ENCODE results near the gene ZNF19. TPM values are rescaled to one million over a fixed set of nuclear protein-coding genes. Genes with fewer than 3 reads are reported as not detected.

Gene ZNF19
- total RNA-seq, 1 experiment from 2014 or later, result 4.6 TPM

- H3K27ac Mint-ChIP-seq (ENCODE audit: low read depth, unreplicated experiment), result no peak overlapping the region
- no peak for TF ChIP-seq CTCF (IDR thresholded peaks at IDR 0.05; ENCODE audit: unreplicated experiment)
- BruUV-seq (replicated peaks), result no TSS peak
- H3K4me3 Mint-ChIP-seq (ENCODE audit: unreplicated experiment), result no peak overlapping the region
- H3K27me3 Mint-ChIP-seq (ENCODE audit: insufficient read depth, unreplicated experiment), result no peaks in the 10 kb centered on the region
- intact Hi-C loops (cut with micrococcal nuclease), result no loop called here
- ChIA-PET POLR2A (no interaction called here), CTCF (no interaction called here)
- DNase-seq (ENCODE audit: unreplicated experiment), result no peak
- no peaks in the 10 kb centered on the region for H3K4me1 Mint-ChIP-seq (ENCODE audit: insufficient read depth, unreplicated experiment)
- no peaks in the 10 kb centered on the region for H3K36me3 Mint-ChIP-seq (ENCODE audit: insufficient read depth, unreplicated experiment)
- peaks cover 7% of the 10 kb centered on the region for H3K9me3 Mint-ChIP-seq (ENCODE audit: unreplicated experiment)
Measured at GRCh38 chr16:71432906-71433305, 56.2 kb downstream of the ZNF19 start.

GRCh38 chr16:71431991-71432390 lies 57.1 kb downstream of the ZNF19 start:
- Mint-ChIP-seq H3K4me1 (ENCODE audit: insufficient read depth, unreplicated experiment) (no peaks in the 10 kb centered on the region), H3K27me3 (ENCODE audit: insufficient read depth, unreplicated experiment) (no peaks in the 10 kb centered on the region), H3K27ac (ENCODE audit: low read depth, unreplicated experiment) (no peak overlapping the region), H3K9me3 (ENCODE audit: unreplicated experiment) (peaks cover 2% of the 10 kb centered on the region), H3K4me3 (ENCODE audit: unreplicated experiment) (no peak overlapping the region), H3K36me3 (ENCODE audit: insufficient read depth, unreplicated experiment) (no peaks in the 10 kb centered on the region)
- intact Hi-C loops (cut with micrococcal nuclease), result no loop called here
- no peak for DNase-seq (ENCODE audit: unreplicated experiment)
- POLR2A ChIA-PET, result no interaction called here
- TF ChIP-seq CTCF (IDR thresholded peaks at IDR 0.05; ENCODE audit: unreplicated experiment), result no peak
- no TSS peak for BruUV-seq (replicated peaks)
- CTCF ChIA-PET, result interaction anchor here (0.7 to 0.8 kb wide), 2 partner anchors 70 to 111 kb away, joined by 3 read pairs; no protein-coding TSS in a partner anchor

GRCh38 chr16:71431176-71431575 lies 57.9 kb downstream of the ZNF19 start:
- POLR2A ChIA-PET, result no interaction called here

GRCh38 chr16:71430744-71431143 lies 58.4 kb downstream of the ZNF19 start:
- BruUV-seq (replicated peaks), result no TSS peak
- Mint-ChIP-seq H3K36me3 (ENCODE audit: insufficient read depth, unreplicated experiment) (peaks cover 9% of the 10 kb centered on the region), H3K27me3 (ENCODE audit: insufficient read depth, unreplicated experiment) (no peaks in the 10 kb centered on the region), H3K4me1 (ENCODE audit: insufficient read depth, unreplicated experiment) (no peaks in the 10 kb centered on the region), H3K4me3 (ENCODE audit: unreplicated experiment) (no peak overlapping the region), H3K9me3 (ENCODE audit: unreplicated experiment) (no peaks in the 10 kb centered on the region), H3K27ac (ENCODE audit: low read depth, unreplicated experiment) (no peak overlapping the region)
- TF ChIP-seq CTCF (IDR thresholded peaks at IDR 0.05; ENCODE audit: unreplicated experiment), result no peak
- ChIA-PET CTCF (interaction anchor here (0.5 kb wide), 1 partner anchor 18 kb away, joined by 3 read pairs; no protein-coding TSS in a partner anchor), POLR2A (no interaction called here)
- no peak for DNase-seq (ENCODE audit: unreplicated experiment)
- intact Hi-C loops (cut with micrococcal nuclease), result no loop called here

More at GRCh38 chr16:71431176-71431575, 57.9 kb downstream of the ZNF19 start:
- TF ChIP-seq CTCF (IDR thresholded peaks at IDR 0.05; ENCODE audit: unreplicated experiment), result no peak
- no peaks in the 10 kb centered on the region for H3K4me1 Mint-ChIP-seq (ENCODE audit: insufficient read depth, unreplicated experiment)
- H3K36me3 Mint-ChIP-seq (ENCODE audit: insufficient read depth, unreplicated experiment), result peaks cover 7% of the 10 kb centered on the region
- no peaks in the 10 kb centered on the region for H3K9me3 Mint-ChIP-seq (ENCODE audit: unreplicated experiment)
- no TSS peak for BruUV-seq (replicated peaks)
- no peaks in the 10 kb centered on the region for H3K27me3 Mint-ChIP-seq (ENCODE audit: insufficient read depth, unreplicated experiment)
- intact Hi-C loops (cut with micrococcal nuclease), result no loop called here
- DNase-seq (ENCODE audit: unreplicated experiment), result no peak
- H3K4me3 Mint-ChIP-seq (ENCODE audit: unreplicated experiment), result no peak overlapping the region
- CTCF ChIA-PET, result interaction anchor here (0.5 kb wide), 1 partner anchor 18 kb away, joined by 3 read pairs; no protein-coding TSS in a partner anchor
- no peak overlapping the region for H3K27ac Mint-ChIP-seq (ENCODE audit: low read depth, unreplicated experiment)

All from MCF 10A (cell line).